Esophagus muscularis mucosa (tissue), 3 donors: ENCODE results near the gene XXYLT1.

Experiments
- POLR2A ChIP-seq: fragments of 450-650 bp; IDR thresholded peaks from one replicate; pipeline ENCODE4 v1.6.1; 2017; ENCODE audit warnings: antibody characterized with exemption, moderate library complexity, mild to moderate bottlenecking, low read depth
- TF ChIP-seq, protein P1 (sequence below), 3 experiments: fragments of 200-600 bp in 2 of 3; fragments of 450-650 bp in 1 of 3; sonication (generic) in 2 of 3; IDR thresholded peaks; one replicate each; pipeline ENCODE4 v1.5.1; 2017 to 2019; ENCODE audit warnings: antibody characterized with exemption in 3 of 3, mild to moderate bottlenecking in 2 of 3, moderate library complexity in 1 of 3

DNA sequence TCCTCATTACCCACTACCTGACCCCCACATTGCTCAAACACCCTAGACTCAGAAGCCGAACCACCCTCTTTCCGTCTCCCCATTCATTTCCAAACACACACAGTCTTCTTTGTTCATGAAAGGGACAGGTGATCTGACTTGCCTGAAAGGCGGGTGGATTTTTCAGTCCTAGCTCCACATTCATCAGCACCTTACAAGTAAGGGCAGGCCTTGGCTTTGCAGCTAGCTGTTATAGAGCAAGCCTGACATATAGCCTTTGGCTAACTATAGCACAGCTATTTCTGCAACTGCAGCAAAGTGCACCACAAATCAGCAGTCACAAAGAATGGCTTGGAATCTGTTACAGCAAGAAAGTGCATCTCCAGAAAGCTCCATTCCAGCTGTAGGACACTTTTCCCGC is 139.8 kb downstream of the XXYLT1 start:
- TF ChIP-seq, protein P1, sequence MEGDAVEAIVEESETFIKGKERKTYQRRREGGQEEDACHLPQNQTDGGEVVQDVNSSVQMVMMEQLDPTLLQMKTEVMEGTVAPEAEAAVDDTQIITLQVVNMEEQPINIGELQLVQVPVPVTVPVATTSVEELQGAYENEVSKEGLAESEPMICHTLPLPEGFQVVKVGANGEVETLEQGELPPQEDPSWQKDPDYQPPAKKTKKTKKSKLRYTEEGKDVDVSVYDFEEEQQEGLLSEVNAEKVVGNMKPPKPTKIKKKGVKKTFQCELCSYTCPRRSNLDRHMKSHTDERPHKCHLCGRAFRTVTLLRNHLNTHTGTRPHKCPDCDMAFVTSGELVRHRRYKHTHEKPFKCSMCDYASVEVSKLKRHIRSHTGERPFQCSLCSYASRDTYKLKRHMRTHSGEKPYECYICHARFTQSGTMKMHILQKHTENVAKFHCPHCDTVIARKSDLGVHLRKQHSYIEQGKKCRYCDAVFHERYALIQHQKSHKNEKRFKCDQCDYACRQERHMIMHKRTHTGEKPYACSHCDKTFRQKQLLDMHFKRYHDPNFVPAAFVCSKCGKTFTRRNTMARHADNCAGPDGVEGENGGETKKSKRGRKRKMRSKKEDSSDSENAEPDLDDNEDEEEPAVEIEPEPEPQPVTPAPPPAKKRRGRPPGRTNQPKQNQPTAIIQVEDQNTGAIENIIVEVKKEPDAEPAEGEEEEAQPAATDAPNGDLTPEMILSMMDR (IDR thresholded peaks at IDR 0.05) = no peak
- TF ChIP-seq POLR2A = no peak
